ENCODE results near the gene SARS2.

- TF ChIP-seq CTCF (IDR thresholded peaks at IDR 0.05) (no peak), POLR2A (IDR thresholded peaks at IDR 0.05) (no peak)
Measured at GRCh38 chr19:38894968-38895367, 35.6 kb downstream of the SARS2 start.

Data from Peyer's patch (tissue), 4 donors.